Inferior parietal cortex (tissue), 1 donor: Measurements from ENCODE around the gene SLC1A5.

Experiments used
- DNase-seq: peaks from one replicate; pipeline ENCODE4 v3.0.0-alpha.2; 2016; ENCODE audit errors: extremely low spot score

SLC1A5 gene

DNA sequence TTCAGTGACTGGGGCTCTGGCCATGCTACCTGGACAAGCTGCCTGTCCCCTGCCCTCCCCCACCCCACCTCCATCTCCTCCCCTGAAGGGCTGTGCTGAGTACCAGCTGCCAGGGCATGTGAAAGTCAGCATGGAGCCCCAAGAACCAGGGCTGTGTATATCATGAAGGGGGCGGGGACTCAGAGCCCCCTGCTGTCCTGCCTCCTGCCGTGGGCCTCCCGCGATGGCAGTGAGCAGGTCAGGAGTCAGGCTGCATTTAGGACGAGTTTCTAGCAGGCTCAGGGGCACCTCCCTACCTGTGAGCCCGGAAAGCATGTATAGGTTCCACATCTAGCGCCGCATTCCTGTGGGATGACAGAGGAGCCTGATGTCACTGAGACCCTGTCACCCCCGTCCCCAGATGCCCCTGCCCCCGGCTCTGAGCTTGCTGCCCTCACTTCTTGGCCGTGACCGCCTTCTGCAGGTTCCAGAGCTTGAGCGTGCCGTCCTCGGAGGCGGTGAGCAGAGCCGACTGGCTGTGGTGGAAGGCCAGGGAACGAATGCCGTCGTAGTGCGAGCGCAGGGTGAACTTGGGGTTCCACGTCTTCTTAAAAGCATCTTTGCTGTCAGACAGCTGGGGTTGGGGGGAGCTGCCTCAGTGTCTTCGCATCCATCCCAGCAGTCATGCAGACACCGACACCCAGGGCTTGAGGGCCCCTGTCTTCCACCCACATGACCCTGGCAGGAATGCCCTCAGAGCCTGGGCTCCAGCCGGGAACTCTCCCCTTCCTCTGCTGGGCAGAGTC is 63.2 kb downstream of the SLC1A5 start:
- DNase-seq, result no peak
